ENCODE measurements around the gene RPL35.

DNA sequence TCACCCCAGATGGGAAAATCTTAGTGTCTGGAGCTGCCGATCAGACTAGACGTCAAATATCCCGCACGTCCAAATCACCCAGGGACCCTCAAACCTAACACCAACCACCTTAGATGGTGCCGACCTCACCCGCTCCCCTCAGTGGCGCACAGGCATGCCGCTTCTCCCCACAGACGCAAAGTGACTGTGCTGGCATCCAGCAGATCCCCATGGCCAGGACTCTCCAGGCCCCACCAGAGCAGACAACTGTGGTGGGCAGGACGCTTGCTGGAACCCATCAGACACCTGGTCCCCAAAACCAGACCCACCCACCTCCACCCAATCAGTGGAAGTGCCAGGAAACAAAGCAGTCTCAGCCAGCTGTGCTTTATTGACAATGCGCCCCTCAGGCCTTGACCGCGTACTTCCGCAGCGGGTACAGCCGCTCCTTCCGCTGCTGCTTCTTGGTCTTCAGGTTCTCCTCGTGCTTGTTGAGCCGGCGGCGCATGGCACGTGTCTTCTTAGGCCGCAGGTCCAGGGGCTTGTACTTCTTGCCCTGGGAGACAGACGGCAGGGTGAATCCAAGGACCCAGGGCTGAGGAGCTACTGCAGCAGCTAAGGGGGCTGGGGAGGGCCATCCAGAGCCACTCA is 4.1 kb downstream of the RPL35 start:
- TF ChIP-seq, protein P1, sequence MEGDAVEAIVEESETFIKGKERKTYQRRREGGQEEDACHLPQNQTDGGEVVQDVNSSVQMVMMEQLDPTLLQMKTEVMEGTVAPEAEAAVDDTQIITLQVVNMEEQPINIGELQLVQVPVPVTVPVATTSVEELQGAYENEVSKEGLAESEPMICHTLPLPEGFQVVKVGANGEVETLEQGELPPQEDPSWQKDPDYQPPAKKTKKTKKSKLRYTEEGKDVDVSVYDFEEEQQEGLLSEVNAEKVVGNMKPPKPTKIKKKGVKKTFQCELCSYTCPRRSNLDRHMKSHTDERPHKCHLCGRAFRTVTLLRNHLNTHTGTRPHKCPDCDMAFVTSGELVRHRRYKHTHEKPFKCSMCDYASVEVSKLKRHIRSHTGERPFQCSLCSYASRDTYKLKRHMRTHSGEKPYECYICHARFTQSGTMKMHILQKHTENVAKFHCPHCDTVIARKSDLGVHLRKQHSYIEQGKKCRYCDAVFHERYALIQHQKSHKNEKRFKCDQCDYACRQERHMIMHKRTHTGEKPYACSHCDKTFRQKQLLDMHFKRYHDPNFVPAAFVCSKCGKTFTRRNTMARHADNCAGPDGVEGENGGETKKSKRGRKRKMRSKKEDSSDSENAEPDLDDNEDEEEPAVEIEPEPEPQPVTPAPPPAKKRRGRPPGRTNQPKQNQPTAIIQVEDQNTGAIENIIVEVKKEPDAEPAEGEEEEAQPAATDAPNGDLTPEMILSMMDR (IDR thresholded peaks at IDR 0.05) = no peak
- TF ChIP-seq POLR2A (IDR thresholded peaks at IDR 0.05) = no peak
